CD1c-positive myeloid dendritic cell (primary cell): ENCODE results near the gene CEP128.

Experiments used
- DNase-seq: peaks from one replicate; pipeline ENCODE4 v3.0.0-alpha.2; 2016; ENCODE audit errors: extremely low spot score

Gene CEP128

DNA sequence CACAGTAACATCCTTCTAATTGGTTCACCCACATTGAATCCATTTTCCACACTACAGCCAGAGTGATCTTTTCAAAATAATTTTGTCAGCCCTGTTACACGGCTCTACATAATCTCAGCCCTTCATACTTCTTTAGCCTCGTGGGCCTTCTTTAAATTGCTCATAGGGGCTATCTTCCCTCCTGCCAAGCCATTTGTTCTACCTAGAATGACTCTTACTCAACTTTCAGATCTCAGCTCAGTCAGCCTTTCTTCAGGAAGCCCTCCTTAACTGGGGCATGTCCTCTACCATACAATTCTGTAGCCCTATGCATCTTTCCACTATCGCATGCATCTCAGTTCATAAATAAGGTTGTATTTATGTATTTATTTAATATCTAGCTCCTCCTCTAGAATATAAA lies 39.7 kb downstream of the CEP128 start:
- DNase-seq, result no peak

DNA sequence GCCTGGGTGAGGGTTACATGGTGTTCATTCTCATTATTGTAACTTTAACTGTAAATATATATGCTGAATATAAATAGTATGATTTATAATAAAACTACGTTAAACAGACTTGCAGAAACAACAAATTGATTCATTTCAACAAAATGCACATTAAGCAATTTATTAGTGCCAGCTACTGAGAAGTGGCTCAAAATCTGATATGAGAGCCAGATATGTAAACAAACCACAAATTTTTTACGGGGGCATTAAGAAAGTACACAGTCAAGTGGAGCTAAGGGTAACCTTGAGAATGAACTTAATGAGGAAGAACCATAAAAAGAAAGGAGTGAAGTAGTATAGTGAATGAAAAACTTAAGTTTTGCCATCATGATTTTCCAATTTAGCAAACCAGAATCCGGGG lies 40.3 kb downstream of the CEP128 start:
- no peak for DNase-seq

DNA sequence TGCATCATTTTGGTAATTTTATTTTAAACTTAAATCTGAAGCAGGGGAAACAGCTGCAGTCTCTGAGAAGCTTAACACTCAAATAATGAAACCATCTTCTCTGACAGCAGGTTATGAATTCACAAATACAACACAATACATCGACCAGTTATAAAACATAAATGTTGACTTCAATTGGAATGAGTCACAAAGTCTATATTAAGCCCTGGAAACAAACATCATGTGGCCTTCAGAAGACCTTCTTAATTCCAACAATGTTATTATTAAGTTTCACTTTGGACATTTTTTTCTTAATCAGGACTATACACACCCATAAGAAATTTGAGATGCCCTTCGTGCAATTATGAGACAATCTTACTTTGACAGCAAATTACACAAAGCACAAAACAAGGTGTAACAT lies 68.9 kb downstream of the CEP128 start:
- DNase-seq, result no peak

- no peak for DNase-seq
Observed at GRCh38 chr14:80868260-80868659, 73.3 kb downstream of the CEP128 start.

GRCh38 chr14:80867798-80868197 lies 73.7 kb downstream of the CEP128 start:
- DNase-seq, result no peak

- no peak for DNase-seq
Observed at GRCh38 chr14:80867091-80867490, 74.4 kb downstream of the CEP128 start.

DNA sequence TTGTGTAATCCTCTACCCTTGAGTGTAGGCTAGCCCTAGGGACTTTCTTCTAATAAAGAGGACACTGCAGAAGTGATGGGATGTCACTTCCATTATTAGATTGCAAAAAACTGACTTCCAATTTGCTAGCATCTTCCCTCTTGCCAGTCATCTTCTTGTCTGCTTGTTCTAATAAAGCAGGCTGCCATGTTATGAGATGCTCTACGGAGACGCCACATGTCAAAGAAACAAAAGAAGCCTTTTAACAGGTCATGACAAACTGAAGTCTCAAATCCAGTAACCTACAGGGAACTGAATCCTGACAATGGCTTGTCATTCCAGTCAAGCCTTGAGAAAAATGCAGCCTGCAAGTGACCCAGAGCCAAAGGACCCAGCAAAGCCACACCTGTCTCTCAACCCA lies 76.0 kb downstream of the CEP128 start:
- no peak for DNase-seq

DNA sequence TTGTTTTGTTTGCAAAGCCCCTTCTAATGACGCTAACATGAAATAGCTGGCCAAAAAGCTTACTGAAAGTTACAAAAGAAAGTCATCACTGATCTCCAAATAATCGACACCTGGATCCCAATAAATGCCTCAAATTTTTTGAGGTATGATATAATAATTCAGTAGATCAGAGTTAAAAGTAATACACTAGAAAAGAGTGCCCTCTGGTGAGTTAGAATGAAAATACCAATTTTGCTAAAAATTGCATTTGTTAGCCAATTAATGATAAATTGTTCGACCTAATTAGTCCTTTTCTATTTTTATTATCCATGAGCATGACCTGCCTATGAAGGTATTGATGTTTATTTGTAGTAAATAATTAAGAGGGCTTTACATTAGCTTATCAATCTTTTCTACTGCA lies 78.6 kb downstream of the CEP128 start:
- DNase-seq, result no peak

DNA sequence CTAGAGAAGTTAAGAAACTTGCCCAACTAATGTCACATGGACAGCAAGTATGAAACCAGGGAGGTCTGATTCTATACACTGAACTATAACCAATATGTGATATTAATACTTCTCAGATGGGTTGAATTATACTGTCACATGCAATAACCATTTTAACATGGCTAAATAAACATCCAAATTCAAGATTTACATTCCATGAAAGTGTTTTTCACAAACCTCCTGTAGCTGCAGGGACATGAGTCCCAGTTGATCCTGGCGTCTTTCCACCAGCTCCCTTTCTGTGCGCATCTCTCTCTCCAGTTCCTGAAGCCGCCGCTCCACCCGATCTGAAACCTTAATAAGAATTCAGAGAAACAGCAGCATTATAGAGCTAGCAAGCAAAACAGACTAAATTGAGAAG lies 79.0 kb downstream of the CEP128 start:
- no peak for DNase-seq

DNA sequence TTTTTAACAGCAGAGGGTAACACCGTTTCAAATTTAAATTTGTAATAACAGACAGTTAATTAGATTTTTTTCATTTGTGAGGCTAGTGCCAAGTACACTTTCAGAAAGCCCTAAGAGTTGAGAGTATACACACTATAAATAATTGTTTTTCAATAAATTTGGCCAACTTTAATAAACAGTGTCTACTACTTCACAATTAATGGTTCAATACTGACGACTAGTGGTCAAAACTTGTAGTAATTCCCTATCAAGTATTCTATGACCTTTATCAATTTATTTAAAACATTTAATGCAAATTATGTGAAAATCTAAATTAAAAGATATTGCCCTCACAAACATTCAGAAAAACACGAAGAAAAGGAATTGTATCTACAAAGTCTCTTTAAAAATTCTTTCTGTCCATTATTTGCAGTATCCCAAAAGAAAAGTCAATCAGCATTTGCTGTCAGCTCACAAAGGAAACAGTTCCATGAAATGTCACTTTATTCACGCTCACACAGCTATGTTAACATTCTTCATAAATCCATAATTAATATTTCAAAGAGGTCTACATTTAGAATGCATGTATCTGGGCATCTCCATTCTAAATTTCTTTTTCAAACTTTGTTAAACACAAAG lies 91.2 kb downstream of the CEP128 start:
- peak; percentile 53 for DNase-seq

GRCh38 chr14:80847070-80847469 lies 94.5 kb downstream of the CEP128 start:
- DNase-seq, result no peak

DNA sequence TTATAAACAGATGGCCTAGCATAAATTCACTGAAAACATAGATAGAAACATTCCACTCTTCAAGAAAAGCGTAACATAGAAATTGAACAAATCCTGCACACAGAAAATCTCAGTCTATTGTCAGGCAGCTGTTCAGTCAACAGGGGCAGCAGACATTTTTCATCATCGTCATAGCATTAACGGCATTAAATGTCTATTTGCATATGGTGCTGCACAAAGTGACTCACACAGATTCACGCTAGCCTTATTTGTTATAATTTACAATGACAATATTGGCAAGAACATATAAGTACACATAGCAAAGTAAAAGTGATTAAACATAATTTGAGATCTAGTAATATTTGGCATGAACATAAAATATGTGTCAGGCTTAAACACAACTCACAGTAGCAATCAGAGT lies 95.7 kb downstream of the CEP128 start:
- DNase-seq, result no peak

GRCh38 chr14:80844872-80845271 lies 96.7 kb downstream of the CEP128 start:
- DNase-seq, result no peak

DNA sequence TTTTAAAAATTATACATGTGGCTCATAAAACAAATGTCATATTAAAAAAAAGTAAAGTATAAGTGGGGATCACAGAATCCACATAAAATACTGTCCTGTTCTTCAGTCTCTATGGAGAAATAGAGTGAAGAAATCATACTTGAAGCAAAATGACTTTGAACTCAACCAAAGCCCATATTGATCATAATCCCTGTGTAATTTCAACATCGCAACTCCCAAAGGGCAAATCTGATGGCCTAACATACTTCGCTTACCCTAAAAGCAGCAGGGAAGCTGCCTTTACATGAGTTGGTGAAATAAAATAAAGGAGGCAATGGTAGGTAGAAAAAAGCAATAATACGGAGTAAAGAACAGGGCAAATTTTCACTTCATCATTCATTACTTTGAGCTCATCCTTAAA lies 101.8 kb downstream of the CEP128 start:
- no peak for DNase-seq

- no peak for DNase-seq
Observed at GRCh38 chr14:80809663-80810062, 131.9 kb downstream of the CEP128 start.

GRCh38 chr14:80805136-80805535 lies 136.4 kb downstream of the CEP128 start:
- DNase-seq, result no peak

GRCh38 chr14:80798878-80799277 lies 142.7 kb downstream of the CEP128 start:
- no peak for DNase-seq

DNA sequence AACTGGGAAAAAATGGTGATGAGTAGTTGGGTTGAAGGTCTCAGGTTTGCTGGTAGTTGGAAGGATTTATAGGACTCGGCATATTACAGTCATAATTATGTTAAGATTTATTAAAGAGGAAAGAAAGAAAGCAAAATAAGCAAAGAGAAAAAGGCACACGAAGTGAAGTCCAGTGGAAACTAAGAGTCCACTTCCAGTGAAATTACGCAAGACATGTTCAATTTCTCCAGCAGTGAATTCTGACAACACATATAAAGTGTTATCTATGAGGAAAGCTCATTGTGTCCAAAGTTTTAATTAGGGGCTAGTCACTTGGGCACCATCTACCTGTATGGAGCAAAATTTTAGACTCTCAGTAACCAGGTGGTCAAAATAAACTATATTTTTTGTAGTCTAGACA lies 143.3 kb downstream of the CEP128 start:
- DNase-seq, result no peak

GRCh38 chr14:80792771-80793170 lies 148.8 kb downstream of the CEP128 start:
- DNase-seq, result no peak

GRCh38 chr14:80787876-80788275 lies 153.7 kb downstream of the CEP128 start:
- no peak for DNase-seq

- DNase-seq, result no peak
Observed at GRCh38 chr14:80784820-80785219, 156.7 kb downstream of the CEP128 start.

- no peak for DNase-seq
Observed at GRCh38 chr14:80781972-80782367, 159.6 kb downstream of the CEP128 start.

GRCh38 chr14:80780500-80780899 lies 161.0 kb downstream of the CEP128 start:
- peak; percentile 17 for DNase-seq

GRCh38 chr14:80776657-80777056 lies 164.9 kb downstream of the CEP128 start:
- no peak for DNase-seq
